Spleen (tissue), 11 donors: ENCODE results near the gene KIAA1586. TPM values are rescaled to one million over a fixed set of nuclear protein-coding genes. Genes with fewer than 3 reads are reported as not detected.
A peak's percentile ranks its signal among the peaks of the same experiment; 100 is the strongest.

ENCODE experiments used
- DNase-seq: peaks from one replicate; pipeline ENCODE4 v3.0.0-alpha.2; 2020
- H3K27ac ChIP-seq, 8 donors: fragments of 200-600 bp; sonication (generic) in 7 of 8; 1 replicate in 4 of 8; 2 replicates in 4 of 8; pipeline versions ENCODE4 v1.5.0 to v1.8.0; 2016 to 2021; ENCODE audit warnings: inconsistent platforms in 4 of 8, mild to moderate bottlenecking in 4 of 8, moderate library complexity in 1 of 8
- H3K27me3 ChIP-seq, 7 donors: fragments of 200-600 bp; sonication (generic) in 6 of 7; replicated peaks in 1 of 7; 1 replicate in 4 of 7; 2 replicates in 3 of 7; pipeline versions ENCODE4 v1.5.0 to v1.8.0; 2016 to 2021; ENCODE audit warnings: inconsistent platforms in 3 of 7, mild to moderate bottlenecking in 1 of 7
- H3K36me3 ChIP-seq, 6 donors: fragments of 200-600 bp; sonication (generic) in 5 of 6; 1 replicate in 4 of 6; 2 replicates in 2 of 6; pipeline versions ENCODE4 v1.5.0 to v1.8.0; 2016 to 2021; ENCODE audit warnings: inconsistent platforms in 2 of 6
- H3K4me1 ChIP-seq, 6 donors: fragments of 200-600 bp; sonication (generic) in 5 of 6; 1 replicate in 3 of 6; 2 replicates in 3 of 6; pipeline versions ENCODE4 v1.5.0 to v1.8.0; 2016 to 2021; ENCODE audit warnings: inconsistent platforms in 3 of 6
- H3K4me3 ChIP-seq, 8 donors: fragments of 200-600 bp; sonication (generic) in 7 of 8; 1 replicate in 4 of 8; 2 replicates in 4 of 8; pipeline versions ENCODE4 v1.5.0 to v1.8.0; 2016 to 2021; ENCODE audit warnings: inconsistent platforms in 4 of 8, mild to moderate bottlenecking in 4 of 8, moderate library complexity in 2 of 8
- H3K9me3 ChIP-seq, 8 donors: fragments of 200-600 bp; sonication (generic) in 7 of 8; 1 replicate in 4 of 8; 2 replicates in 4 of 8; pipeline versions ENCODE4 v1.5.0 to v1.8.0; 2016 to 2021; ENCODE audit warnings: inconsistent platforms in 4 of 8
- POLR2A ChIP-seq, 3 donors: fragments of 450-650 bp; IDR thresholded peaks; one replicate each; pipeline ENCODE4 v1.5.1; 2017; ENCODE audit warnings: antibody characterized with exemption in 3 of 3, mild to moderate bottlenecking in 1 of 3
- POLR2AphosphoS5 ChIP-seq, 3 donors: sonication (generic); formaldehyde crosslinking; IDR thresholded peaks; one replicate each; pipeline ENCODE4 v1.5.1; 2017; ENCODE audit warnings: antibody characterized with exemption in 3 of 3
- WGBS, 5 donors: extraction: QIAGEN DNeasy Blood & Tissue Kit in 3 of 5; methylation state at CpG; one replicate each; pipeline versions ENCODE4 v1.1.5 to v1.1.7; 2013 to 2018; 5-methylcytosine and 5-hydroxymethylcytosine counted together
- intact Hi-C: fragments of 100-400 bp; cut with DNase I; formaldehyde crosslinking; loops from one replicate; pipeline ENCODE4 v1.15.0; 2023; ENCODE audit warnings: low total_unique reads
- polyA plus RNA-seq, 3 donors: library from polyadenylated mRNA; stranded (reverse); fragments of 200-250 nt; gene quantifications; one replicate each; pipeline ENCODE4 v1.2.1, GENCODE V29; 2013
- small RNA-seq, 4 donors: library from RNA; depleted of rRNA; stranded (forward); fragments of <200 nt; gene quantifications; one replicate each; pipeline ENCODE3, GENCODE V24; 2016
- total RNA-seq, 7 donors: library from RNA; depleted of rRNA in 3 of 7; stranded (reverse); fragments of >200 nt in 3 of 7; fragmentation: NEBNext Ultra II Directional in 4 of 7; extraction: Animal tissue kit (Norgen Biotek cat#: 25700) in 4 of 7; gene quantifications; one replicate each; pipeline versions ENCODE4 v1.1.0 to v1.2.1, GENCODE V29; 2016 to 2021
- TF ChIP-seq, protein P1 (sequence below), 11 experiments: fragments of 200-600 bp in 7 of 11; fragments of 450-650 bp in 4 of 11; sonication (generic) in 4 of 11; IDR thresholded peaks in 8 of 11; conservative IDR thresholded peaks in 3 of 11; 1 replicate in 7 of 11; 2 replicates in 4 of 11; pipeline versions ENCODE4 v1.4.0 to v1.8.0; 2016 to 2021; ENCODE audit warnings: antibody characterized with exemption in 11 of 11, inconsistent platforms in 4 of 11, mild to moderate bottlenecking in 1 of 11
- donor health status: healthy with polysubstance abuse.
- donor health status: DM: no; HTN: no; CAD: no; lungs with moderate emphysema.
- donor health status: DM: no; HTN: no; CAD: no.
- donor health status: Bipolar disorder and iron deficiency.
- donor health status: healthy.
- donor health status: DM: no; HTN: no; CAD: no.
- donor health status: DM: yes; HTN: yes; CAD: no.

Gene KIAA1586
- total and polyA plus RNA-seq, 10 donors, result 2.6 to 19.8 (median 15.4) TPM

DNA sequence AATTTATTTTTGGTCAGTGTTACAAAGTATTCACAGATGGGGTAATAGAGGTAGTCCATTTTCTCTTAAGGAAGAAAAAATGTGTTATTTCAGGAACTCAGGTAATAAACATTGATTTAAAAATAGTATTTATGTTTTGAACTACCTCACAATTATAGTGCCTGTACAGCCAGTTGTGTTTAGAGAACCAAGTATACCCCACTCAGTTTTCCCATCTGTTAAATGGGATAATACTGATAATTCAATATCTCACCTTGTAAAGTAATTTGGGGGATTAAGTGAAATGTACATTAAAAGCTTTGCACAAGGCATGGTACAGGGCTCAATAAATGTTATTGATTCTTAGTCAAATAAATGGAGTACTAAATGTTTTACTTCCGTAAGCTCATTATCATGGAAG is 48.2 kb downstream of the KIAA1586 start:
- intact Hi-C loops, result no loop called here
- no peaks in the 10 kb centered on the region for H3K27me3 ChIP-seq
- no peak overlapping the region for H3K4me3 ChIP-seq
- no peak for TF ChIP-seq POLR2AphosphoS5 (IDR thresholded peaks at IDR 0.05)
- TF ChIP-seq, protein P1, sequence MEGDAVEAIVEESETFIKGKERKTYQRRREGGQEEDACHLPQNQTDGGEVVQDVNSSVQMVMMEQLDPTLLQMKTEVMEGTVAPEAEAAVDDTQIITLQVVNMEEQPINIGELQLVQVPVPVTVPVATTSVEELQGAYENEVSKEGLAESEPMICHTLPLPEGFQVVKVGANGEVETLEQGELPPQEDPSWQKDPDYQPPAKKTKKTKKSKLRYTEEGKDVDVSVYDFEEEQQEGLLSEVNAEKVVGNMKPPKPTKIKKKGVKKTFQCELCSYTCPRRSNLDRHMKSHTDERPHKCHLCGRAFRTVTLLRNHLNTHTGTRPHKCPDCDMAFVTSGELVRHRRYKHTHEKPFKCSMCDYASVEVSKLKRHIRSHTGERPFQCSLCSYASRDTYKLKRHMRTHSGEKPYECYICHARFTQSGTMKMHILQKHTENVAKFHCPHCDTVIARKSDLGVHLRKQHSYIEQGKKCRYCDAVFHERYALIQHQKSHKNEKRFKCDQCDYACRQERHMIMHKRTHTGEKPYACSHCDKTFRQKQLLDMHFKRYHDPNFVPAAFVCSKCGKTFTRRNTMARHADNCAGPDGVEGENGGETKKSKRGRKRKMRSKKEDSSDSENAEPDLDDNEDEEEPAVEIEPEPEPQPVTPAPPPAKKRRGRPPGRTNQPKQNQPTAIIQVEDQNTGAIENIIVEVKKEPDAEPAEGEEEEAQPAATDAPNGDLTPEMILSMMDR (IDR thresholded peaks at IDR 0.05 in 8 of 11, conservative IDR thresholded peaks at IDR 0.05 in 3 of 11), result no peak
- no peak for TF ChIP-seq POLR2A (IDR thresholded peaks at IDR 0.05)
- WGBS, 5 donors, result 91 to 100% (median 95%) methylated on average over 1 of the region's 1 CpG
- H3K9me3 ChIP-seq, result no peaks in the 10 kb centered on the region
- peaks cover 25 to 73% (median 50%) of the 10 kb centered on the region in 6 donors for H3K4me1 ChIP-seq
- no peak for DNase-seq
- H3K36me3 ChIP-seq, result peaks cover under 1 to 59% (median 15%) of the 10 kb centered on the region in 6 donors
- no peak overlapping the region for H3K27ac ChIP-seq

DNA sequence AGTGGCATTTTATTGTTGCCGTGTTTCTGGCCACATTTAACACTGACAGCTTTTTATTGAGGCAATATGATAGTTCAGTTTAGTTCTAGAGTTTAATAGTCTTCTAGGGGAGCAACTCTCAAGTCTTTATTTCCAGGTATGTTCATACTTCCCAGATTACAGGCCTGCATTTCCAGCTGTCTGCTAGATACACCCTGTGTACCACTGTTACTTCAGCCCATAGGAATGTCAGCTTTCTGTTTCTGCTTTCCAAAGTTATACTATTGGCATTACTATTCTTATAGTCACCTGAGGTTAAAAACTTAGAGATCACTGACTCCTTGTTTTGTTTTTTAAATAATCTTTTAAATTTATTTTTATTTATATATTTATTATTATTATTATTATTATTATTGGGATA is 51.1 kb downstream of the KIAA1586 start:
- no peaks in the 10 kb centered on the region for H3K27me3 ChIP-seq
- WGBS, 5 donors, result 71 to 92% (median 85%) methylated on average over 1 of the region's 1 CpG

DNA sequence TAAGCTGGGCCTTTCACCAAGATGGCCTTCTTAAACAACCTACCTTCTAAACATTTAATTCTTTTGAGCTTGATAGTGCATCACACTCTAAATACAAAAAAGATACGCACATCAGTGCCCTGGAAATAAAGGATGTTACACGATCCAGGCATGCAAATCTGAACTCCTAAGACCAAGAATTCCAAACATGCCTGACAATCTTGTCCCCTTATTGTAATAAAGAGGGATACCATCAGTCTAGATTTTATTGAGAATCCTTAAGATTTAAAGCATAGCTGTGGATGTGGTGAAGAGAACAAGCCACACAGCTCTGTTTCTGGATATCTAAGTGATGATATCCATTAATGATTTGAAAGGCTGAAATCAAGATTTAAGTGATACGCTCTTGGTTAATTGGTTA is 56.5 kb downstream of the KIAA1586 start:
- TF ChIP-seq, protein P1 (IDR thresholded peaks at IDR 0.05 in 8 of 11, conservative IDR thresholded peaks at IDR 0.05 in 3 of 11), result no peak
- peaks cover 0 to 45% (median 16%) of the 10 kb centered on the region in 6 donors for H3K4me1 ChIP-seq
- H3K4me3 ChIP-seq, result no peak overlapping the region
- H3K27ac ChIP-seq, result no peak overlapping the region
- no peaks in the 10 kb centered on the region for H3K9me3 ChIP-seq
- 92 to 98% (median 94%) methylated on average over 3 of the region's 3 CpGs for WGBS, 5 donors
- intact Hi-C loops, result no loop called here
- no peaks in the 10 kb centered on the region for H3K27me3 ChIP-seq
- H3K36me3 ChIP-seq, result peaks cover 7 to 86% (median 52%) of the 10 kb centered on the region in 6 donors
- DNase-seq, result no peak

More for the DNA sequence above, 51.1 kb downstream of the KIAA1586 start:
- Histone ChIP-seq H3K4me3 (no peak overlapping the region), H3K36me3 (peaks cover 7 to 79% (median 44%) of the 10 kb centered on the region in 6 donors), H3K27ac (no peak overlapping the region), H3K4me1 (peaks cover 12 to 59% (median 38%) of the 10 kb centered on the region in 6 donors), H3K9me3 (no peaks in the 10 kb centered on the region)
- TF ChIP-seq, protein P1 (IDR thresholded peaks at IDR 0.05 in 8 of 11, conservative IDR thresholded peaks at IDR 0.05 in 3 of 11), result no peak
- TF ChIP-seq POLR2A (IDR thresholded peaks at IDR 0.05), result no peak
- TF ChIP-seq POLR2AphosphoS5 (IDR thresholded peaks at IDR 0.05), result no peak
- no peak for DNase-seq
- intact Hi-C loops, result no loop called here

DNA sequence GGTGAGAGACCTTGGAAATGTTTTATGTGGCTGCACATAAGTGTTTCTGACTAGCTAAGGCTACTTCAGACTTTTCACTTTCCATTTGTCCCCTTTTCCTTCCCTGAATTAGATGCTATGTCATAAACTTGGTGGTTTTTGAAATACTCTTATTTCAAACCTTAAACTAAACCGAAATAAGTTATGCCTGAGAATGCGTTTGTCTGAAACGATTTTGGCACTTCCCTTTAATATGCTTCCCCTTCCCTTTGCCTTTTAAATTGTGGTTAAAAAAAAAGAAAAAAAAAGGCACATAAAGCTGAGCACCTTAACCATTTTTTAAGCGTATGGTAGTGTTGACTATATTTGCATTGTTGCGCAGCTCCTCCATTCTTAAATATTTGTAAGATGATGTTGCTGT is 57.8 kb downstream of the KIAA1586 start:
- Histone ChIP-seq H3K27ac (peak overlapping the region in 2 of 8 donors; percentile 4 to 18), H3K9me3 (no peaks in the 10 kb centered on the region), H3K27me3 (no peaks in the 10 kb centered on the region), H3K4me1 (peaks cover 4 to 51% (median 23%) of the 10 kb centered on the region in 6 donors), H3K36me3 (peaks cover 7 to 75% (median 41%) of the 10 kb centered on the region in 6 donors), H3K4me3 (no peak overlapping the region)
- intact Hi-C loops, result no loop called here
- TF ChIP-seq POLR2A (IDR thresholded peaks at IDR 0.05), result no peak
- TF ChIP-seq POLR2AphosphoS5 (IDR thresholded peaks at IDR 0.05), result no peak
- TF ChIP-seq, protein P1 (IDR thresholded peaks at IDR 0.05 in 8 of 11, conservative IDR thresholded peaks at IDR 0.05 in 3 of 11), result no peak
- DNase-seq, result no peak
- WGBS, 5 donors, result 46 to 59% (median 51%) methylated on average over 5 of the region's 5 CpGs

Small RNA genes within 50 kb of the gene (small RNA-seq; reads per million reads assigned to genes)
- gene FTH1P15, result 0 reads per million in 4 donors

Other genes starting within 250 kb of the KIAA1586 start
- 1 to 10 TPM in 1 of 7 donors, under 1 TPM in 5, not detected in 1; 0.26 to 1.0 (median 0.56) TPM for gene BEND6, start 91.6 kb upstream of the KIAA1586 start, total RNA-seq
- under 1 TPM; 0.32 to 0.50 (median 0.39) TPM for gene BEND6, start 91.6 kb upstream of the KIAA1586 start, polyA plus RNA-seq
- 100 to 1,000 TPM in 1 of 7 donors, 10 to 100 TPM in 6; 70.2 to 117 (median 86.4) TPM for gene ZNF451, start 43.5 kb downstream of the KIAA1586 start, total RNA-seq
- gene ZNF451, start 43.5 kb downstream of the KIAA1586 start, polyA plus RNA-seq, result 10 to 100 TPM; 11.1 to 16.6 (median 16.1) TPM
- gene BAG2, start 125.6 kb downstream of the KIAA1586 start, total RNA-seq, result 1 to 10 TPM; 1.6 to 3.8 (median 2.0) TPM
- 1 to 10 TPM in 2 of 3 donors, under 1 TPM in 1; 0.98 to 2.0 (median 1.8) TPM for gene BAG2, start 125.6 kb downstream of the KIAA1586 start, polyA plus RNA-seq
- gene RAB23, start 175.6 kb downstream of the KIAA1586 start, total RNA-seq, result 1 to 10 TPM; 1.7 to 3.9 (median 2.2) TPM
- 1 to 10 TPM in 2 of 3 donors, under 1 TPM in 1; 0.89 to 2.6 (median 1.7) TPM for gene RAB23, start 175.6 kb downstream of the KIAA1586 start, polyA plus RNA-seq